Stimulated activated CD4-positive, alpha-beta T cell treated with anti-CD3 and anti-CD28 coated beads, Interleukin-1b, Interleukin-23, amount 100 ng/mL, for 4 hours (primary cell): ENCODE results near the gene RAD51B.

Experiments used
- DNase-seq, 2 donors: peaks; one replicate each; pipeline ENCODE4 v3.0.0-alpha.2; 2020; ENCODE audit warnings: low read depth in 2 of 2

Gene RAD51B

DNA sequence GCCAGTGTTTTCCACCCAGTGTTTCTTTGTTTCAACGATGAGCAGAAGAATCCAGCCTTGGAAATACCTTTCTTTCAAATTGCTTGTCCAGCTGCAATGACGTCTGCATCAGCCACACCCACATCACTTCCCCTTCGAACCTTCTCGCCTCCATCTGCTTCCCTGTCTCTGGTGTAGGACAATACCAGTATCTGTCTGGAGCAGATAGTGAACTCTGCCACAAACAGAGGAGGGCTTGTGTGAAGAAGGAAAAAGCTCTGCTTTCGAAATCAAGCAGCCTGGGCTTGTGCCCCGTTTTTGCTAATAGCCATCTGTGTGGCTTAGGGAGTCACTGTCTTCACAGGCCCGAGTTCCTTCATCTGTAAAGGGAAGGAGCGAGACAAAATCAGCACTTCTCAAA lies 557.9 kb downstream of the RAD51B start:
- DNase-seq, result no peak

- DNase-seq, result no peak
Measured at GRCh38 chr14:68379510-68380328, 560.1 kb downstream of the RAD51B start.

DNA sequence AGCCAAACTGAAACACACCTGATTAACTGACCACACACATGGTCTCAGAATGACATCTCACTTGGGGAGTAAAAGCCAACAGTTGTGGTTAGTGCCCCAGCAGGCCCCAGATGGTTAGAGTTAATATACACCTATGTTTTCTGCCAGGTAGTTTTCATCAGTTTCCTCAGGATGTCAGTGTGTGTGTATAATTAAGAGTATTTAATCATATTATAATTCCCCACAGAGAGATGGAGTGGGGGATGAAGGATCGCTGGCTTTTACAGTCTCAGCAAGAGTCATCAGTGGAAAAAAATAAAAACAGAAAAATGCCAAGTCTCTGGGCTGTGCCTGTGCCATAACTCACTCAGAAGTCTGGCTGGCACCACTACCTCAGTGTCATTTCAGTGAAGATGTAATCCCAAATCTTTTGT lies 560.8 kb downstream of the RAD51B start:
- no peak for DNase-seq

GRCh38 chr14:68384335-68384734 lies 564.8 kb downstream of the RAD51B start:
- DNase-seq, result no peak

DNA sequence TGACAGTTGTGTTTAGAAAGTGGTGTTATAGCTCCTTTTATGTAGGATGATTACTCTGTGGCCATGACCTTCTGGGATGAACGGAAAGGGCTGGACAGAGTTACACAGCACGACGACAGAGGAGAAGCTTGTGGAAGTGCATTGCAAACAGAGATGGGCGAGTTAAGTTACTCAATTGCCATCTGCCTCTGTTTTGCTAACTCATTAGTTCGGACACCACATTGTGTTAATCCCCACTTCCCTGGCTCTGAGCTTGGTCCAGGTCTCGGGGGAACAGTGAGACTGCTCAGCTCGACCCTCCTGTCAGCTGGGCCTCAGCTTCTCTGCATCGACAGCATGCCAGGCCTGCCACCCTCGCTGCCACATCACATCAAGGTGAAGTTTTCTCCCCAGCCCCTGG lies 565.3 kb downstream of the RAD51B start:
- no peak for DNase-seq

DNA sequence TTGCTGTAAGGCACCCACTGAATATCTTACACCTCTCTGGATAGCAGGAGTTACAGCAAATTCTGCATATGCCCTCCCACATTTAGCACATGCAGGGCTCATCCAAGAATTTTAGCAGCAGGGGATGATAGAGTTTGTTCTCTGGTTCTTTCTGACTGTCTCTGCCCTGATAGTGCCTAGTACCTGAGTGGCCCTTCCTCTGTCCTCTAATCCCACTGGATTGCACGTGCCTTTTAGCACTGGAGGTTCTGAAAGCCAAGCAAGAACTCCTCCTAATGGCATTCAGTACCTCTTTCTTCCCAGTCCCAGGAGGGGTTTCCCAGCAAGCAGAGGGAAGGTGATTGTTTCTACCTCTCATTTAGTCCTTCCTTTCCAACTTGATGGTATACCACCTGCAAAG lies 566.9 kb downstream of the RAD51B start:
- DNase-seq, result no peak

GRCh38 chr14:68386950-68387779 lies 567.6 kb downstream of the RAD51B start:
- no peak for DNase-seq

DNA sequence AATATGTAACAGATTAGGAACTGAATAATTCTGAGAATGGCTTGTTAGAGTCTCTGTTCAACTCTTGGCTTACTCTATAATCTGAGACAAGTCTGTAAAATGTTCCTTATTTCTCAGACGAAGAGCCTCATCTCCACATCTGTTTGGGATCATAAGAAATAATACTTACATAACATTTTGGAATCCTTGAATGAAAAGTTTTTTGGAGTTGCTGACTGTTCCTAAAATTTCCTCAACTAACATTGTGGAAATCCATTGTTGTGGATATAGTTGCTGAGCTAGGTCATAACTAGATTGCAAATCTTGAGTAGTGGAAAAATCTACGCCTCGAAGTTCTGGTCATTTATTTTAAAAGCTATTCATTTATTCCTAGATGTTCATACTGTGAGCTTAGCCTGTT lies 570.4 kb downstream of the RAD51B start:
- no peak for DNase-seq

- DNase-seq, result no peak
Measured at GRCh38 chr14:68390741-68391140, 571.2 kb downstream of the RAD51B start.

GRCh38 chr14:68391311-68392014 lies 571.9 kb downstream of the RAD51B start:
- DNase-seq, result no peak

GRCh38 chr14:68392393-68393141 lies 573.0 kb downstream of the RAD51B start:
- no peak for DNase-seq

DNA sequence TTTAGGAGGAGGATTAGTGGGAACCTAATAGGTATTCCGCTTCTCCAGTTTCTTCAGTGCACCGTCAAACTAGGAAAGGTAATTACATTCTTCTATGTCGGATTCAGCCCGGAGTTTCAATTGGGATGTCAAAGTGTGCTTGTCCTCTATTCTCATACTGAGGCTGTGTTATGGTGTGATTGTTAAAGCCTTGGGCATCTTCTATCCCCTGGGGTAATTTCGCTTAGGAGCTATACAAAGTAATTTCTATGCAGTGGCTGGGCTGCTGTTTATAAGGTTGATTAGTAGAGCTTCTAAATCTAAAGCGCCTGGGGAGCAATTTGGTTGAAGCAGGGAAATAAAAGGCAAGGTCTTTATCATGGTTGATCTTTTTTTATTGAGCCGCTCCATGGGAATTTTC lies 573.7 kb downstream of the RAD51B start:
- no peak for DNase-seq

DNA sequence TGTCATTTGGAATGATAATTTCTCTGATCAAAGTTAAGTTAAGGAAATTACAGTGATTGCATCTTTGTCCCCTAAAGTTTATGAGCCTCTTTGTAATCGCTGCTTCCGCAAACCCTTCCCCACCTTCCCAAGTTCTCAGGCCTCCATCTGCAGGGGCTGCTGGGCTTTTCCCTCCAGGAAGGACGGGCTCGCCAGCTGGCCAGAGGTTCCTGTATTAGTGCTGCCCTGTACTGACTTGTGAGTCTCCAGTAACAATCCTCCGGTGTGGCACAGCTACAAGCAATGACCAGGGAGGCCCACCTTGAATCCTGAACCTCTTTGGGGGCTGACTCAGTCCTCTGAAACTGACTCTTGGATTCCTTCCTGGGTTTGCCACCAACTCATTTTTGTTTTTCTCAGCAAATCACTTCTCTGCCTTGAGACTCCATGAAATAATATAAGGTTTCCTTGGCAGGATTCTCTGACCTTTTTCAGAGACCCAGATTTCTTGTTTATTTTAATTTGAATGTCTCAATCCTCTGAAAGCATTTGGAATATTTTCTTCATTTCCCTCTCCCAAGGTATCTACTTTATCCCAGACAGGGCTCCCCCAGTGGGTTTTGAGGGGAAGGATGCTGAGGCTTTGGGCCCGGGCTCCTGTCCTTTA lies 574.7 kb downstream of the RAD51B start:
- DNase-seq, result no peak

- no peak for DNase-seq
Measured at GRCh38 chr14:68394764-68395143, 575.2 kb downstream of the RAD51B start.

GRCh38 chr14:68395604-68396003 lies 576.0 kb downstream of the RAD51B start:
- no peak for DNase-seq

GRCh38 chr14:68396461-68396860 lies 576.9 kb downstream of the RAD51B start:
- DNase-seq, result no peak

- no peak for DNase-seq
Measured at GRCh38 chr14:68397371-68397811, 577.8 kb downstream of the RAD51B start.

DNA sequence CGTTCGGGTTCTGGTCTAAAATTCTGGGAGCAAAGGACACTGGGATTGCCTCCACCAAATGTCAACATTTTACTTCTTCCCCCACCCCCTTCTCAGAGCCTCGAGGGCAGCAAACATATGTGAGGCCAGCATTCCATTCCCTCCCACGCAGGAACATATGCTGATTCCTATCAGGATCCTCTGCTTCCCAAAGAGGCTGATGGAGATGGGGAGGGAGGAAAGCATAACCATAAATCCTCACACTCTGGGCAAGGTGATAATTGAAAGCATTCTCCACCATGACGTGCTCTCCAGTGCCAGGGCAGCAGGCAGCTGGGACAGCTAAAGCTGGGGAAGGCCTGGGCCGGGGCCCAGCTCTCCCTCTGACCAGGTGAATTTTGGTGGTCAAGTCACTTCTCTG lies 578.2 kb downstream of the RAD51B start:
- no peak for DNase-seq

- no peak for DNase-seq
Measured at GRCh38 chr14:68398370-68398769, 578.8 kb downstream of the RAD51B start.

DNA sequence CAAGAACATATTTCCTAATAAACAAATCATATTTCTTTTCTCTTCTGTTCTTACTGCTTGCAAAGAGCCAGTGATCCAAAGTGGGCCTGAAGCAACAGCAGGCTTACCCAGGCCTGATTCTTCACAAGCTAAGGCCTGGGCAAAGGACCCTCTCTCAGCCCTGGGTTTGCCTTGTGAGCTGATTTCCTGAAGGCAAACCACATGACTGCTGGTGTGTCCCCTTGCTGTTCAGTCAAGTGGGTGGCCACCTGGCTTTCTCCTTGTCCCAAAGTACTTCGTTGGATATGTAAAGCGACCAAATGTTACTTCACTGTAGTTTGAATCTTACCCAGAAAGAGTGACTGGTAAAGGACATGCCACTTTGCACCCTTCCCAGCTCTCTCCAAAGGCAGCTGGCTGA lies 580.4 kb downstream of the RAD51B start:
- DNase-seq, result no peak

DNA sequence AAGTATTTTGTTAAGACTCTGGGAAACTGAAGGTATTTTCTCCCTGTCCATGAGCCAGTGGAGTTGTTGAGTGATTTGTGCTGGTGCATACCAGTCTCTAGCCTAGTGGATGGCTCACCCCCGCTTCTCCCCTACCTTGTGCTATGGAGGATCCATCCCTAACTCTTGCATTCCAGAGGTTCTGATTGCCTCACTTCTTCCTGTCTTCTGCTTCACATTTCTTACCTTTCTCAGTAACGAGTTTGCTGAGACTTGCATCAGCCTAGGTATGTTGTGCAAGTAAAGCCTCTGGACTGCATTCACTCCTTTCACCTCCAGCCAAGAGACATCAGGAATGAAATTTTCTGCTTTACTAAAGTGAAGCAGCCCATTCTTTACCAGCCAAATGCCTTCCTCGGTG lies 581.7 kb downstream of the RAD51B start:
- no peak for DNase-seq
